Mammary epithelial cell (primary cell): ENCODE results near the gene ZNF276.

Experiments
- CTCF ChIP-seq, 2 donors: IDR thresholded peaks in 1 of 2; conservative IDR thresholded peaks in 1 of 2; 2 replicates each; pipeline ENCODE4 v1.5.1; 2011 to 2012; ENCODE audit warnings: inconsistent platforms in 2 of 2, low read length in 2 of 2, mild to moderate bottlenecking in 2 of 2, control low read depth in 1 of 2, low read depth in 1 of 2; ENCODE audit not compliant: insufficient read depth in 1 of 2; ENCODE audit errors: extremely low read depth in 1 of 2
- EZH2 ChIP-seq: IDR thresholded peaks from 2 replicates; pipeline ENCODE4 v1.6.1; 2012; ENCODE audit warnings: low read length, inconsistent platforms, borderline replicate concordance

- TF ChIP-seq CTCF (conservative IDR thresholded peaks at IDR 0.05 in 1 of 2, IDR thresholded peaks at IDR 0.05 in 1 of 2; ENCODE audit: extremely low read depth in 1 of 2, insufficient read depth in 1 of 2, low read depth in 1 of 2, low read length in 2 of 2) = no peak
- no peak for TF ChIP-seq EZH2
Observed at GRCh38 chr16:89737341-89738071, 16.2 kb downstream of the ZNF276 start.
